Neural progenitor cell (in vitro differentiated cells): ENCODE results near the gene MMD2. TPM values are rescaled to one million over a fixed set of nuclear protein-coding genes. Genes with fewer than 3 reads are reported as not detected.
A peak's percentile ranks its signal among the peaks of the same experiment; 100 is the strongest.

Experiments used
- DNase-seq: peaks from one replicate; pipeline ENCODE4 v3.0.0-alpha.2; 2016; ENCODE audit warnings: low spot score
- H2AFZ ChIP-seq: fragments of 200-600 bp; sonication (generic); replicated peaks from 2 replicates; pipeline ENCODE4 v1.6.1; 2016; ENCODE audit warnings: antibody characterized with exemption
- H3F3A ChIP-seq: fragments of 200-600 bp; sonication (generic); 2 replicates; pipeline ENCODE4 v1.6.1; 2016; ENCODE audit warnings: antibody characterized with exemption, low read depth
- H3K27ac ChIP-seq: fragments of 200-600 bp; sonication (generic); 2 replicates; pipeline ENCODE4 v1.5.1; 2016; ENCODE audit warnings: mild to moderate bottlenecking
- H3K27me3 ChIP-seq: fragments of 200-600 bp; sonication (generic); 2 replicates; pipeline ENCODE4 v1.6.1; 2016; ENCODE audit warnings: mild to moderate bottlenecking, moderate library complexity
- H3K36me3 ChIP-seq: fragments of 200-600 bp; sonication (generic); 2 replicates; pipeline ENCODE4 v1.5.1; 2016
- H3K4me1 ChIP-seq: fragments of 200-600 bp; sonication (generic); 2 replicates; pipeline ENCODE4 v1.6.1; 2016; ENCODE audit warnings: mixed run types
- H3K4me2 ChIP-seq: fragments of 200-600 bp; sonication (generic); 2 replicates; pipeline ENCODE4 v1.6.1; 2016
- H3K4me3 ChIP-seq: fragments of 200-600 bp; sonication (generic); 2 replicates; pipeline ENCODE4 v1.5.1; 2016
- H3K79me2 ChIP-seq: fragments of 200-600 bp; sonication (generic); 2 replicates; pipeline ENCODE4 v1.6.1; 2016; ENCODE audit warnings: low read depth
- H3K9ac ChIP-seq: fragments of 200-600 bp; sonication (generic); 2 replicates; pipeline ENCODE4 v1.6.1; 2016
- H3K9me3 ChIP-seq: fragments of 200-600 bp; sonication (generic); 2 replicates; pipeline ENCODE4 v1.5.1; 2016; ENCODE audit warnings: low read depth
- H4K20me1 ChIP-seq: fragments of 200-600 bp; sonication (generic); 2 replicates; pipeline ENCODE4 v1.6.1; 2016; ENCODE audit warnings: low read depth
- H3K27ac Mint-ChIP-seq: 3 replicates; pipeline ENCODE4 v1.8.0; 2021; ENCODE audit warnings: mixed read lengths
- H3K27me3 Mint-ChIP-seq: 2 replicates; pipeline ENCODE4 v1.8.0; 2022; ENCODE audit warnings: low read depth, mild to moderate bottlenecking, inconsistent platforms, moderate library complexity, mixed read lengths; ENCODE audit not compliant: insufficient read depth
- H3K36me3 Mint-ChIP-seq: 3 replicates; pipeline ENCODE4 v1.8.0; 2021; ENCODE audit warnings: mixed read lengths
- H3K4me1 Mint-ChIP-seq: 3 replicates; pipeline ENCODE4 v1.8.0; 2021; ENCODE audit warnings: mixed read lengths
- H3K4me3 Mint-ChIP-seq: 3 replicates; pipeline ENCODE4 v1.8.0; 2021; ENCODE audit warnings: mild to moderate bottlenecking, moderate library complexity, mixed read lengths
- H3K9me3 Mint-ChIP-seq: 3 replicates; pipeline ENCODE4 v1.8.0; 2020; ENCODE audit warnings: mixed read lengths
- CTCF ChIP-seq: fragments of 200-600 bp; sonication (generic); IDR thresholded peaks from 2 replicates; pipeline ENCODE4 v1.5.1; 2017; ENCODE audit warnings: antibody characterized with exemption, mild to moderate bottlenecking
- EZH2 ChIP-seq: fragments of 200-600 bp; sonication (generic); IDR thresholded peaks from 2 replicates; pipeline ENCODE4 v1.6.1; 2017; ENCODE audit warnings: antibody characterized with exemption, mild to moderate bottlenecking, moderate library complexity
- EZH2phosphoT487 ChIP-seq: fragments of 200-600 bp; sonication (generic); IDR thresholded peaks from 2 replicates; pipeline ENCODE4 v1.6.1; 2017; ENCODE audit warnings: antibody characterized with exemption
- total RNA-seq: library from RNA; depleted of rRNA; stranded (reverse); fragments of >200 nt; gene quantifications from 2 replicates; pipeline ENCODE4 v1.2.3, GENCODE V29; 2015; ENCODE audit warnings: low replicate concordance

The MMD2 gene
- total RNA-seq, 1 donor from 2014 or later = not detected

GRCh38 chr7:4883372-4884144 lies 75.4 kb downstream of the MMD2 start, which contains the start of gene RADIL:
Gene RADIL, minus strand, starts transcription at chr7:4883716. Its CDS starts 5,577 bp downstream, at chr7:4878139.
- Mint-ChIP-seq H3K27me3 (peaks cover 6% of the 10 kb centered on the region), H3K27ac (peak within 1 kb of the TSS; percentile 67), H3K4me3 (peak within 1 kb of the TSS; percentile 94), H3K9me3 (no peaks in the 10 kb centered on the region), H3K36me3 (no peaks in the 10 kb centered on the region), H3K4me1 (peaks cover 32% of the 10 kb centered on the region)
- peak; percentile 97 for DNase-seq
- no peaks in the 10 kb centered on the region for H3K36me3 ChIP-seq
- peak within 1 kb of the TSS; percentile 71 for H2AFZ ChIP-seq
- no peaks in the 10 kb centered on the region for H4K20me1 ChIP-seq
- peaks cover 18% of the 10 kb centered on the region for H3F3A ChIP-seq
- H3K9me3 ChIP-seq = no peaks in the 10 kb centered on the region
- TF ChIP-seq CTCF (peak; percentile 91), EZH2 (peak; percentile 3), EZH2phosphoT487 (no peak)
- peaks cover 5% of the 10 kb centered on the region for H3K4me1 ChIP-seq
- H3K9ac ChIP-seq = no peak within 1 kb of the TSS
- H3K27ac ChIP-seq = no peak within 1 kb of the TSS
- peak within 1 kb of the TSS; percentile 74 for H3K4me3 ChIP-seq
- peaks cover 17% of the 10 kb centered on the region for H3K27me3 ChIP-seq
- H3K79me2 ChIP-seq = no peaks in the 10 kb centered on the region
- peak within 1 kb of the TSS; percentile 79 for H3K4me2 ChIP-seq

- no peaks in the 10 kb centered on the region for H3K9me3 Mint-ChIP-seq
- no peaks in the 10 kb centered on the region for H3K36me3 ChIP-seq
- peaks cover 17% of the 10 kb centered on the region for H3K27me3 ChIP-seq
- H3K27ac ChIP-seq = no peak overlapping the region
- no peak overlapping the region for H3K27ac Mint-ChIP-seq
- no peaks in the 10 kb centered on the region for H3K9me3 ChIP-seq
- H3K9ac ChIP-seq = no peak overlapping the region
- H3K4me2 ChIP-seq = peak overlapping the region; percentile 79
- H4K20me1 ChIP-seq = no peaks in the 10 kb centered on the region
- DNase-seq = no peak
- peaks cover 5% of the 10 kb centered on the region for H3K4me1 ChIP-seq
- H3K4me1 Mint-ChIP-seq = peaks cover 35% of the 10 kb centered on the region
- no peaks in the 10 kb centered on the region for H3K79me2 ChIP-seq
- H3K4me3 ChIP-seq = peak overlapping the region; percentile 74
- peaks cover 7% of the 10 kb centered on the region for H3K27me3 Mint-ChIP-seq
- H3F3A ChIP-seq = peaks cover 18% of the 10 kb centered on the region
- TF ChIP-seq CTCF (no peak), EZH2 (no peak), EZH2phosphoT487 (no peak)
- H2AFZ ChIP-seq = peak overlapping the region; percentile 71
- H3K36me3 Mint-ChIP-seq = no peaks in the 10 kb centered on the region
- H3K4me3 Mint-ChIP-seq = peak overlapping the region; percentile 94
Measured at GRCh38 chr7:4883033-4883371, 76.0 kb downstream of the MMD2 start.

GRCh38 chr7:4882169-4883032 lies 76.6 kb downstream of the MMD2 start:
- H4K20me1 ChIP-seq = no peaks in the 10 kb centered on the region
- H3K9me3 ChIP-seq = no peaks in the 10 kb centered on the region
- Mint-ChIP-seq H3K36me3 (peaks cover 2% of the 10 kb centered on the region), H3K27me3 (peaks cover 9% of the 10 kb centered on the region), H3K4me1 (peaks cover 35% of the 10 kb centered on the region), H3K4me3 (peak overlapping the region; percentile 94), H3K9me3 (no peaks in the 10 kb centered on the region), H3K27ac (peak overlapping the region; percentile 67)
- H2AFZ ChIP-seq = peak overlapping the region; percentile 71
- H3K4me1 ChIP-seq = peaks cover 5% of the 10 kb centered on the region
- H3K36me3 ChIP-seq = no peaks in the 10 kb centered on the region
- no peak overlapping the region for H3K27ac ChIP-seq
- peaks cover 18% of the 10 kb centered on the region for H3F3A ChIP-seq
- H3K9ac ChIP-seq = no peak overlapping the region
- no peaks in the 10 kb centered on the region for H3K79me2 ChIP-seq
- peak; percentile 68 for DNase-seq
- H3K4me3 ChIP-seq = peak overlapping the region; percentile 74
- peak overlapping the region; percentile 79 for H3K4me2 ChIP-seq
- peaks cover 17% of the 10 kb centered on the region for H3K27me3 ChIP-seq
- TF ChIP-seq EZH2 (no peak), EZH2phosphoT487 (no peak), CTCF (no peak)
